ENCODE measurements around the gene FOXP4.

- no peak for TF ChIP-seq POLR2A (IDR thresholded peaks at IDR 0.05)
- no peak for TF ChIP-seq EP300 (IDR thresholded peaks at IDR 0.05)
- TF ChIP-seq CTCF (IDR thresholded peaks at IDR 0.05), result no peak
Measured at GRCh38 chr6:41575598-41575997, 29.4 kb downstream of the FOXP4 start.
